Bone marrow (tissue), 2 donors: ENCODE measurements around the gene MLEC.

Experiments used
- DNase-seq, 2 donors: peaks; one replicate each; lab custom pipeline; 2025; lab: John Stamatoyannopoulos, UW

Gene MLEC

DNA sequence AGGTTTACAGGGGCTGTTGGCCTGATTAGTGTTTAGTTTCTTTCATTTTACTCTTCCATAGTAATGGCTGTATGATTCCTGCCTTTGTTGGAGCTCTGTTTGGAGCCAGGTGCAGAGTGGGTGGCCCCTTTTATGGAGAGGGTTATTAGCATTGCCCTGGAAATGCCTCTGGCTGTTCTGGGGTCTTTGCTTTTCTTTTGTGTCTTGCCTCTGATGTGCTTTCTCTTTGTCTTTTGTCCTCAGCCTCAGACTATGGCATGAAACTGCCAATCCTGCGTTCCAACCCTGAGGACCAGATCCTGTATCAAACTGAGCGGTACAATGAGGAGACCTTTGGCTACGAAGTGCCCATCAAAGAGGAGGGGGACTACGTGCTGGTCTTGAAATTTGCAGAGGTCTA lies 6.9 kb downstream of the MLEC start:
- no peak for DNase-seq

DNA sequence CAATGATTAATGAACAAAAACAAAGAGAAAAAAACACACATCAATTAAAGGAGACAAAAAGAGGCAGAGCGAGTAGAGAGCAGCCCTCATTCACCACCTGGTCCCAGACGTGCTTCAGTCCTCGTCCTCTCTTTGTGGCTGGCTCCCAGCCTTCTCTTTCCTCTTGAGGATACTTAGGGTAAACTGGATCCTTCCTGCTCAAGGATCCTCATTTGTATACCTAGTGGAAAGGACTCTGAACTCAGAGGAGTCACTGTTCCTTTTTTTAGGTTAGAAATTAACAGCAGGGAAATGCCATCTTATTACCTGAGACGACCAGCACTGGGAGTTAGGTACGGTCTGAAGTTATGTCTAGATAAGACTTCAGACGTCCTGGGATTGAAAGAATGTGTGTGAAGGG lies 9.7 kb downstream of the MLEC start:
- no peak for DNase-seq

DNA sequence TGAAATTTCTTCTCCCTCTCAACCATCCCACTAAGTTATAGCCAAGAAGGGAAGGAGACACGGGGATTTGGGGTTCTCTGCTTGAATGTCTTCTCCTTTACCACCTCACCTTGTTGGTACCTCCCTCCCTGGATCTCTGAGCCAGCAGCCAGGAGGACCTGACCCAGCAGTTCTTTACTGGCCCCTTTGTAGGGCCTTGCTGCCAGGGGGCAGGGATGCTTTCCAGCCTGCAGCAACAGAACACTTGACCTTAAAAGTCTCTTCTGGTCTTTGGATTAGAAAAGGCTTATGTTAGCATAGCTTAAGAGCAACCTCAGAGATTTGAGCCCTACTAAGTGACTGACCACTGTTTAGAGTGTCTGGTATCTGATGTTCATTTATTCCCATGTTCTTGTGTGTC lies 10.4 kb downstream of the MLEC start:
- DNase-seq, result no peak

DNA sequence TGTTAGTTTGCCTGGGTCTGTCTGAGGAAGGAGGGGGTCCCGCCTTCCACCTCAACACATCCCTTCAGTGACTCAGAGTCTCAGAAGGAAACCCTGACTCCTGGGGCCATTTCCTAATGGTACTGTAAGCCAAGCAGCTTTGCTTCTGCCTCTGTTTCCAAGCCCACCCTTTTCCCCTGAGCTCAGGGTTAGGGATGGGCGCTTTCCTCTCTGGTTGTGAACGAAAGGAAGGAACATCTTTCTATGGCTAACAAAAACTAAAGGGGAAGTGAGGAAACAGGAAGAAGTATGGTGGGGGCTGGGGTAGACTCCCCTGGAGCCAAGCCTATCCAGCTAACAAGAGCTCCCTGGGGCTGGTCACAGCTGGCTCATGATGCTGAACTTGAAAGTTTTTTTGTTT lies 11.7 kb downstream of the MLEC start:
- peak in 1 of 2 donors; percentile 45 for DNase-seq

DNA sequence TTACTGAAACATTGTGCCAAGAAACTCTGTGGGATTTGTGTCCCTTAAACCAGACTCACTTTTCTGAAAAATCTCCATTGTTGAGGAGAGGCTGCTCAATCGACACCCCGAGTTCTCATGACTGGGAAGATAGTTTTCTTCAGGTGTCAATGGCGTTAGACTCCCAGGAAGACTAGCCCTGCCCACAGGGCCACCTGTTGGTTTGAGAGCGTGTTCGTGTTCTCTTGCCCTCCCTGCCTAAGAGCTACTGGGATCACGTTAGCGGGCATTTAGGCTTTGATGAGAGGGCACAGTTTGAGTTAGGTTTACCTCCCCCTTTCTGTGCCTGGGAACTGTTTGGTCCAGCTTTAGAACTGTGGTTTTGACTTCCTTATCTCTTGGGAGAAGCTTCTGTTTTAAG lies 12.6 kb downstream of the MLEC start:
- no peak for DNase-seq

DNA sequence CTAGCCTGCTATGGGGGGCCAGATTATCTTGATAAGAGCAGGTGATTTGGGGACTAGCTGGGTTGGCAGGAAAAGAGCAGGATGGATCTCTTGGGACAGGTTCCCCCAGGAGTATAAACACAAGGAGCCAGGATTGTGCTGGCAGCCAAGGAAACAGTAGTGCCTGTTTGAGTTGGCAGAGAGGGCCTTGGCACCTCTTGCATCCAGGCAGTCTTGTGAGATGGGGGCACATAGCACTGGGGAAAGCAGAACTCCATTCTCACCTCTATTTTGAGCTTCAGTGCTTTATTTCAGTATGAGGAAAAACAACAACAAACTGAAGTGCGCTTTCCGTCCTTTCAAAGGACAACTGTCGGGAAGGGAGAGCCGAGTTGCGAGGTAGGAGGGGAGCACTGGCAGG lies 13.9 kb downstream of the MLEC start:
- DNase-seq, result no peak

DNA sequence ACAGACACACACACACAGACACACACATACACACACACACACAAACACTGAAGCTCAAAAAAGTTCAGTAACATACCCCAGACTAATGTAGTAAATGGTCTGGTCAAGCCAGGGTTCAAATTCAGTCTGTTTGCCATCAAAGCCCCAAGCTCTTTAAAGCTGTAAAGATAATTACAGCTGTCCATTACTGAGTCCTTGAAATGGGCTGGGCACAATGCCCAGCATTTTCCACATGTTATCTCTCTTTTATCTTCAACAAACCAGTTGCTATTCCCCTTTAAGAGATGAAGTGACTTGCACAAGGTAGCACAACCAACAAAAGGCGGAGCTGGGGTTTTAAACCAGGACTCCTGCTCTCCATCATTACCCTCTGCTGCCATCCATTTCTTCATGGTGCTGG lies 15.7 kb downstream of the MLEC start:
- DNase-seq, result no peak

DNA sequence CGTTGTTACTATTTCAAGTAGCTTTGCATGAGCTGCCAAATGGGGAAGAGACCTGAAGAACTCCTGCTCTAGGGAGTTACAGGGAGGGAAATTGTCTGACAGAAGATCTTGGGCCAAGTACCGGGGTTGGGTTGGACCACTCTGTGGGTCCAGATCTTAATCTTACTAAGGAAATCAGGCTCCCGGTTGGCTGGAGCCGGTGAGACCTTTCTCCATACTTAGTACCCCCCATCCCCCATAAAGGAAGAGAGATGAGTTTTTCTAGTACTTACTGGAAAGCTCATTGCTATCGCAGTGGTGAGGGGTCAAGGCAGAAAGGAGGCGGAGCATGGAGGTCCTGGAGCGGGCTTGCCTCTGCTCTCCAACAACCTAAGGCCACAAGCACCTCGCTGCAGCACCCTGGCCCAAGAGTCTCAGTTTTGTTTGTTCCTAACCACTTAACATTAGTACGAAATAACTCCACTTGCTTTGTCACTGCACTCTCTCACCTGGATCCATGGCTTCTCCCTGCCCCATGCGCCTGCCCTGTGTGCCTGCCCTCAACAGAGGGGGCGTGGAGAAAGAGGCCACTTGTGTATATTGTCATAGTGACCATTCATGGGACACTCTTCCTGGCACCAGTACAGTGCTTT lies 16.5 kb downstream of the MLEC start:
- no peak for DNase-seq

DNA sequence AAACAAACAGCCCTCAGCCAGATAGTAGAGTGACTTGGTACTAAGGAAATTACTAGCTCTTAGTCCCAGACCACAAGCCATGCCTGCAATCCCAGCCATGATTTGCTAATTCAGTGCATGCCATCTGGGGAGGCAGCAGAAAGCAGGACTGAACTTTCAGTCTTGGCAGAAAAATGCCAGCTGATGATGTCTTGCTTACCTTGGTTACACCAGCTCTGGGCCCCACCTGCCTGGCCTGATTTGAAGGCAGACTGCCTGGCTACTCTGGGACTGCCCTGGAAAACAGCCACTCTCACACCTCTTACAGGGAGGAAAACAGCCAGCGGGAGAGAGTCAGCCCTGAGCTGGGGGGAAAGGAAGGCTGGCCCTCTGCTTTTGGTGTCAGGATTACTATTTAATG lies 18.7 kb downstream of the MLEC start:
- no peak for DNase-seq

DNA sequence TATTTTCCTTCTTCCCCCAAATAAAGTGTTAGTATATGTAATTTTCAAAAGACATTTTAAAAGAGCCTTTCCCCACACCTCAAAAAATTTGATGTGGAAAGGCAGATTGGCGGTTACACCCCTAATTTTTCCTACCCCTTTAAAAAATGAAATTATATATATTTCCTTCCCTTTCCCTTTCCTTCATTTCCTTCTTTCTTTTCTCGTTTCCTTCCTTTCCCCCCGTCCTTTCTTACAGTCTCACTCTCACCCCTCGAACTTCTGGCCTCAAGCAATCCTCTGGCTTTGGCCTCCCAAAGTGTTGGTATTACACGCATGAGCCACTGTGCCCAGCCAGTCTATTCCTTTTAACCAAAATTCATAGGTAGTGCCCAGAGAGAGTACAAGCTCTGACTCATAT lies 19.1 kb downstream of the MLEC start:
- DNase-seq, result no peak

DNA sequence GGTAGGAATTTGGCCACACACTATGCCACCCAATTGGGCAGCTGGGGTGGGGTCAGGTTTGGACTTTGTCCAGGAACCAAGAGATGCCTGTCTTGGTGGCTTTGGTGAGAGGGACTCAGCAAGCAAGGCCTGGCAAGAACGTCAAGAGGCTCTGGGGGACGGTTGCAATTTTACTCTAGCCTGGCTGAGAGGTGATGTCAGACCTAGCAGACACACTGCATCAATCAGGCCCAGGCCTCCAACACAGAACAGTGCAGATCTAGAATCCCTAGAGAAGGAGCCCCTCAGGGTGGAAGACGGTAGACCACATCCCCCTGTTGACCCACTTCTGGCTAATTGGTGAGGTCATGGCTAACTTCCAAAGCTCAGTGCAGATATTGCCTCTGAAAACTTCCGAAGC lies 21.7 kb downstream of the MLEC start:
- no peak for DNase-seq

DNA sequence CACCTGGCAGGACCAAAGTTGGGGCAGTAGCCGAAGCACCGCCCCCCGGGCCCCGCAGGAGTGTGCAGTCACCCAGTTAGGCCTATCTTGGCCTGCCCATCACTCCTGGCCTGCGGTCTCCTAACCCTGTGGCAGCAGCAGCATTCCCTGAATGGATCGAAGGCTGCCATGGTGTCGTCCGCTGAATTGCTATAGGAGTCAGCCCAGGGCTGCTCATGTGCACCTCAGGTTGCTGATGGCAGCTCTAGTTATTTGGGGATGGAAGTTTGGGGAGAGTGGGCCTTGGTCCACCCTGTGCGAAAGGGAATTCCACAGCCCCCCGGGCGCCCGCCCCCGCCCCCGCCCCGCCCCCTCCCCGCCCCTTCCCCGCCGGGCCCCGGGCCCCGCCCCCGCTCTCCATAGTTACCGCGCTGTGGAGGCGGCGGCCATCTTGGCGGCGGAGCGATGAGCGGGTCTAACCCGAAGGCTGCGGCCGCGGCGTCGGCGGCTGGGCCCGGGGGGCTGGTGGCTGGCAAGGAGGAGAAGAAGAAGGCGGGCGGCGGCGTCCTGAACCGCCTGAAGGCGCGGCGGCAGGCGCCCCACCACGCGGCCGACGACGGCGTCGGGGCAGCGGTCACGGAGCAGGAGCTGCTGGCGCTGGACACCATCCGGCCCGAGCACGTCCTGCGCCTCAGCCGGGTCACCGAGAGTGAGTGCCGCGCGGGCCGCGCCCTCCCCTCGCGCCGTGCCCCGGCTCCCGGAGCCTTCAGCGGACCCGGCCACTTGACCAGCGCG lies 23.3 kb downstream of the MLEC start, which contains the start of gene UNC119B:
Gene UNC119B, plus strand, starts transcription at position 428 of the 774 bp plus-strand sequence. Its CDS starts 17 bp downstream, at position 445.
- peak in 1 of 2 donors; percentile 36 for DNase-seq

DNA sequence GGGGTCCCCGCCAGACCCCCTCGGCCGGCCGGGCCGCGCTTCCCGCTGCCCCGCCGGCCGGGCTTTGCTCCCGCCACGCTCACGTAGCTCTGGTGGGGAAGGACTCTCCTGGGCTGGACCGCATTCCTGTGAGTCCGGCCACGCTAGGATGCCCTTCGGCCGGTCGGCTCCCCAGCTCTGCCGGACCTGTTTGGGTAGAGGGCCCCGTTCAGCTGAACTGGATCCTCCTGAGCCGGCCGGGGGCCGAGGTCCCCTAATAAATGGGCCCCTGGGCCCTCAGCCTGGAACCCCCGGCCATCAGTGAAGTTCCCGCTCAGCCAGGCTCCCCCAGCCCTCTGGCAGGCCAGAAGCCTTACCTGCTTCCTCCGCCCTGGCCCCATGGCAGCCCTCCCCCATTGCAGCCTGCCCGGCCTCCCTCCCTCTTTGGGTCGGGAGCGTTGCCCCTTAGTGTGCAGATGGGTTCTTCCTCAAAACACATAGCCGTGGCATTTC lies 23.9 kb downstream of the MLEC start:
- peak in 1 of 2 donors; percentile 32 for DNase-seq

DNA sequence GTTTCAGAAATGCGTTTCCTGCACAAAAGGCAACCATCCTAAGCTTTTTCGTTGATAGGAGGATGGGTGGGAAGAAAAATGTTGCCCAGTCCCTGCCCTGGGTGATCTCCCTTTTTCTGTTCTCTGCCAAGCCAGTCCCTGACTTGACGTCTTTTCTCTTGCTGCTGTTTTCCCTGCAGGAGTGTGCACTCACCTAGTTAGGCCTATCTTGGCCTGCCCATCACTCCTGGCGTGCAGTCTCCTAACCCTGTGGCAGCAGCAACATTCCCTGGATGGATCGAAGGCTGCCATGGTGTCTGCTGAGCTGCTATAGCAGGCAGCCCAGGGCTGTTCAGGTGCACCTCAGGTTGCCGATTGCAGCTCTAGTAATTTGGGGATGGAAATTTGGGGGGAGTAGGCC lies 24.5 kb downstream of the MLEC start:
- DNase-seq, result no peak

DNA sequence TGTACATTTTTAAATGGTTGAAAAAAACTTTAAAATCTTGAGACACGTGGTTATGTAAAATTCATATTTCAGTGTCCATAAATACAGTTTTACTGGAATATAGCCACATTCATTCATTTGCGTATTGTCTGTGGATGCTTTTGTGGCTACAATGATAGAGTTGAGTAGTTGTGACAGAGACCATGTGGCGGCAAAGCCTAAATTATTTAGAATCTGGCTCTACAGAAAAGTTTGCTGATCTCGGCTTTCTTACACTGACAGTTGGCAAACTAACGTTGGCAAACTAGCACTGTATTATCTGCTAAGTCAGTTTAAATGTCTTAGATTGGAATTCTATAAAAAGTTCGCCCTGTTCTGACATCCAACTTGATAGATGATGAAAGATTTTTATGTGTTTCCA lies 25.7 kb downstream of the MLEC start:
- no peak for DNase-seq

DNA sequence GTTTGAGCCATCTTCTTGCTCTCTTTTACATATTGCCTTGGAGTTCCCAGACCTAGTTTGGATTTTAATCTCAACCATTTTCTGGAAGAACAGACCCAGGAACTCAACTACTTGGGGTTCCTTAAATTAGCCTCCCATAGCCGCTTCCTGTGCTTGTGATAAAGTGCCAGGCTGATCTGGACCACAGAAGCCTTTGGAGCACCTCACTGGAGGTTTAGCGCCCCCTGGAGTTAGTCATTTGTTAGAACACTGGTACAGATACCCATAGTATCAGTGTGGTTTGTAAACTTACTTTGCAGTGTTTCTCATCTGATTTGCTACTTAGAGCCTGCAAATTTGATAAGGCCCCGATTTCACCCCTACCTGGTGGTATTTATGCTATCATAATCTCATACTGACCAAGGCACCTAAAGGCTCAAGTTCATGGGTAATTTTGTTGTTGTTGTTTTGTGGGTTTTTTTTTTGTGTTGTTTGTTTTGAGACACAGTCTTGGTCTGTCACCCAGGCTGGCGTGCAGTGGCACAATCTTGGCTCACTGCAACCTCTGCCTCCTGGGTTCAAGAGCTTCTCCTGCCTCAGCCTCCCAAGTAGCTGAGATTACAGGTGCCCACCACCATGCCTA lies 27.0 kb downstream of the MLEC start:
- peak; percentile 16 to 77 for DNase-seq

DNA sequence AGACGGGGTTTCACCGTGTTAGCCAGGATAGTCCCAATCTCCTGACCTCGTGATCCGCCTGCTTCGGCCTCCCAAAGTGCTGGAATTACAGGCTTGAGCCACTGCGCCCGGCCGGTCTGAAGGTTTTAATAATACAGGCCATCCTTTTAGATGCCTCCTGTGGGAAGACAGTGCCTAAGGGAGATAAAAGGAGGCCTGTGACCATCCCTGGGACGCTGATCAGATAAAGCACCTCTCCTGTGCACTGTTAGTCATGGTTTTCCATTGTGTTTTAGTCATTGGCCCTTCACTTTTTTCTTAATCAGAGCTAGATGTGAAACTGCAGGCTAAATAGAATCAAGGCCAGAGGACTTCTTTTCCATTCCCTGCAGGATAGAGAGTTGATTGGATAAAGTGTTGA lies 31.1 kb downstream of the MLEC start:
- no peak for DNase-seq

DNA sequence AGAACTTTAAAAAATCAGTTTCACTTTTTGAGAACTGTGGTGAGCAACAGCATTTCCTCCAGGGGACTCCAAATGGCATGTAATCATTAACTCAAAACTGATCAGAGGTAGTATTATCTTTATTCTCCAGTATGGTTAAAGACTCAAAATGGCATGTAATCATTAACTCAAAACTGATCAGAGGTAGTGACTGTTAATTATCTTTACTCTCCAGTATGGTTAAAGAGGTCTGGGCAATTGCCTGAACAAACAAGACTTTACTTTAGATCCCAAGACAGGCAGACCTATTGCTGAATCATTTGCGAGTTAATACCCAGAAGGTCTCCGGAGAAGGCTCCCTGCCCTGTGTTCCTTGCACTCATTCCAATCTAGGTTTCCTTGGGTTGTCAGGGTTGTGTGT lies 32.1 kb downstream of the MLEC start:
- no peak for DNase-seq

DNA sequence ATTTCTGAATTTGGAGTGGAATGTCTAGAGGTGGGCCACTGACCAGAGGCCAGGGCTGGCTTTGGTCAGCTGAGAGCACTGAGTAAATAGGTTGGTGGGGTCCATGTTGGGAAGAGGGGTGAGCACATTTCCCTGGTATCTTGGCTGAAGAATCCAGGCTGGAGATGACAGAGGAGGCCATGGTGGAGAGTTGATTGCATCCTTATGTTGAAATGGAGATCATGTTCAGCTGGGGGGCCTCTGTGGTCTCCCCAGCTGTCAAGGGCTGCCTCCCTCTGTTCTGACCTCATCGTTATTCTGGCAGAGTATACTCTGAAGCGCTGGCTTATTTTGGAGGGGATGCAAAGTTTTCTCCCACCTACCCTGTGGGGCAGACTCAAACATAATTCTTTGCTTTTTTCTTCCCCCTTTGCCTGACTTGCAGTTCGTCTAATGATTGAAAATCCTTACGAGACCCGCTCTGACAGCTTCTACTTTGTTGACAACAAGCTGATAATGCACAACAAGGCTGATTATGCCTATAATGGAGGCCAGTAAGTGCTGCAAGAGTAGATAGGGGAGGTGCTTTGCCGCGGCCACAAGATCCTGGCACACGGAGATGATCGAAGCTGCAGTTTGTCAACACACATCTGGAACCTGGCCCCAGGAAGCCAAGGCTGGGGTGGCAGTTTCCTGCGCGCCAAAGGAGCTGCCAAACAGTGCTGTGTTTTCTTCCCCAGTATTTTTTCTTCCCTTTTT lies 32.7 kb downstream of the MLEC start:
- no peak for DNase-seq

DNA sequence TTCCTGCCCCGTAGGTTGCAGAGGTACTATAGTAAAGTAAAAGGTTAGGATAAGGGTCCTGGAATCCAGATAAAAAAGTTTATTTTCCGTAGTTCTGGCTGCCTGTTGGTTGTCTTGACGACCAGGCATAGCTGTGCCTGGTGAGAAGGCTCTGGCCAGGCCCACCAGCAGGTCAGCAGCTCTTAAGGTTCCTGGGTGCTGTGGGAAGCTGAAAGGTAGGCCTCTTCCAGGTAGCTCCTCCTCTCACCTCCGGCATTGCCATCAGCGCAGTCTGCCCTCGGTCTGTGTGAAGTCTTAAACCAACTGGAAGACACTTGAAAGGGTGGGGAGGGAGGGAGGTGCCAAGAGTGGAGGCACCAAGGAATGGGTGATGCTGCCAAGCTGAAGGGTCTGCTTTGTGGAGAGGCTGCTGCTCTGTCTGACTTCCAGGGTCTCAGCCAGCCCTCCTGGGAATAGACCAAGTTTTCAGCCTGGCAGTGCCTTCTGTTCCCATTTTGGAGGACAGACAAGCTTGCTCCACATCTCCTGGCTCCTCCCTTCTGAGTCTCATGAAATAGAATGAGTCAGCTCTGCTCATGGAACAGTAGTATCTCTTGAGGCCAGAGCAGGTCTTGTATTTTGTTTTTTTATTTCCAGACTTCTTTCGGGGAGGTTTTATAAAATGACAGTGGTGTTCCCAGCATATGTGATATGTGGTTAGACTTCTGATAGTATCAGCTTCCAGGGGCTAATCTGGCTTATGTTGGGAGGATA lies 33.5 kb downstream of the MLEC start:
- peak; percentile 2 to 55 for DNase-seq

DNA sequence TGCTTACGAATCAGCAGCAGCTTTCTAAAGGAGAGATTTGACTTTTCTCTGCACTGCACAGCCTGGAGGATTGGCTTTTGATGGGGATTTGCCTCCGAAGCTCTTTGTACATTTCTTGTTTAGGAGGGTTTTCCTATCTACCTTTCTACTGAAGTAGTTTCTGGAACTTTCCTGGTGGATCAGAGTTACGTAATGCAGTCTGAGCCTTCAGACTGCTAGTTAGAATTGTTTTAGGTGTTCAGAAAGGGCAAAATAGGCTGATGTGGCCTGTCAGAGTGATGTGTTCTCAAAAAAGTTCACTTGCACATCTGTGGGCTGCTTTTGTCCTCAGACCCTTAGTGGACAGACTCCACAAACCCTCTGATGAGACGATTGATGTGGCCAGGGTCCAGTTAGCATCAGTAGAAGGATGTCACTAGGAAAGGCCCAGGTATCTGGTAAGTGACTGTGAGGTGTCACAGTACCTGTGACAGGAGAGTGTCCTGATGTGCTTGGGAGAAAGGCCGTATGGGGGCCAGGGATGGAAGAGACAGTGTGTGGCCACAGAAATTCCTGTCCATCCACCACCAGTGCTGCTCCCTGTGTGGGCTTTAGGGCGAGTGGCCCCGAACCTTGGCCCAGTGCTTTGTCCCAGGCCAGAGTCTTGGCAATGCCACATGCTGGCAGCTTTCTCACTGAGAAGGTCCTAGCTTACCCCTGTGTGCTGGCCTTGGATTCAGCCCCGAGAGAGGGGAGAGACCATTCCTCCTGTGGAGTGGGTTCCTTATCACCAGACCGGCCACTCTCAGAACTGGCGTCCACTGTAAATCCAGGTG lies 34.2 kb downstream of the MLEC start:
- DNase-seq, result no peak
